Heart right ventricle (tissue), 16 donors: ENCODE measurements around the gene GALNT13. TPM values are rescaled to one million over a fixed set of nuclear protein-coding genes. Genes with fewer than 3 reads are reported as not detected.

ENCODE experiments used
- ATAC-seq, 8 donors: fragments of 200-7000 bp; cut with Tn5 transposase; one replicate each; pipeline ENCODE4 v1.9.1; 2020; ENCODE audit warnings: mild to moderate bottlenecking in 8 of 8, moderate library complexity in 8 of 8, moderate number of reproducible peaks in 1 of 8
- DNase-seq, 2 donors: peaks; one replicate each; pipeline ENCODE4 v3.0.0-alpha.2; 2020
- H3K27ac ChIP-seq, 10 donors: fragments of 200-600 bp; sonication (generic) in 2 of 10; one replicate each; pipeline versions ENCODE4 v1.5.0 to v1.8.0; 2020 to 2022; ENCODE audit warnings: mild to moderate bottlenecking in 3 of 10
- H3K27me3 ChIP-seq, 7 donors: fragments of 200-600 bp; one replicate each; pipeline ENCODE4 v1.8.0; 2021 to 2022; ENCODE audit warnings: mild to moderate bottlenecking in 2 of 7
- H3K36me3 ChIP-seq, 9 donors: fragments of 200-600 bp; sonication (generic) in 1 of 9; one replicate each; pipeline versions ENCODE4 v1.5.0 to v1.8.0; 2020 to 2022; ENCODE audit warnings: mild to moderate bottlenecking in 2 of 9
- H3K4me1 ChIP-seq, 9 donors: fragments of 200-600 bp; sonication (generic) in 1 of 9; one replicate each; pipeline versions ENCODE4 v1.5.0 to v1.8.0; 2020 to 2022; ENCODE audit warnings: mild to moderate bottlenecking in 4 of 9
- H3K4me3 ChIP-seq, 10 donors: fragments of 200-600 bp; sonication (generic) in 2 of 10; one replicate each; pipeline versions ENCODE4 v1.5.0 to v1.8.0; 2020 to 2022; ENCODE audit warnings: mild to moderate bottlenecking in 7 of 10, moderate library complexity in 2 of 10
- H3K9me3 ChIP-seq, 11 donors: fragments of 200-600 bp in 10 of 11; sonication (generic) in 2 of 11; one replicate each; pipeline versions ENCODE4 v1.5.0 to v1.8.0; 2013 to 2022; ENCODE audit warnings: mild to moderate bottlenecking in 2 of 11, control low read depth in 1 of 11, moderate library complexity in 1 of 11
- CTCF ChIP-seq, 9 donors: fragments of 200-600 bp; sonication (generic) in 2 of 9; IDR thresholded peaks; one replicate each; pipeline versions ENCODE4 v1.5.0 to v1.8.0; 2021 to 2022; ENCODE audit warnings: antibody characterized with exemption in 9 of 9, mild to moderate bottlenecking in 5 of 9, moderate library complexity in 1 of 9
- WGBS, 2 donors: extraction: QIAGEN DNeasy Blood & Tissue Kit; methylation state at CpG; one replicate each; pipeline ENCODE4 v1.1.7; 2013; ENCODE audit warnings: inconsistent platforms in 1 of 2; 5-methylcytosine and 5-hydroxymethylcytosine counted together
- intact Hi-C, 10 donors: fragments of 100-400 bp; cut with DNase I; formaldehyde crosslinking; loops; one replicate each; pipeline versions ENCODE4 v1.11.1 to v1.14.2; 2022
- polyA plus RNA-seq, 2 donors: library from polyadenylated mRNA; stranded (reverse); fragments of 200-250 nt; gene quantifications; one replicate each; pipeline ENCODE4 v1.2.3, GENCODE V29; 2013
- total RNA-seq, 10 donors: library from RNA; stranded (reverse); fragmentation: NEBNext Ultra II Directional in 3 of 10; extraction: Animal tissue kit (Norgen Biotek cat#: 25700) in 3 of 10; gene quantifications; one replicate each; pipeline versions ENCODE4 v1.2.1 to v1.2.4, GENCODE V29; 2021 to 2023
- donor health status: Arrhythmogenic right ventricular cardiomyopathy.
- donor health status: ischemic (EF 13 %, LVEDD 7.1; RV severe dilation, severe dysfunction).
- donor health status: healthy with polysubstance abuse.
- donor health status: DM: no; HTN: yes; CAD: no.
- donor health status: DM: no; HTN: no; CAD: no.
- donor health status: ischemic (EF 25% LVEDD 6.9; RV normal size, moderate dysfunction).
- donor health status: ischemic (EF 25% LVEDD 5.7; RV mildly dilated, moderate dysfunction).
- donor health status: healthy.
- donor health status: DM: yes; HTN: yes; CAD: no.
- donor health status: Ischemic cardiomyopathy.
- donor health status: ischemic (EF 35%, LVEDD 5.7; RV mildly dilated, moderate dysfunction).
- donor health status: nonischemic (EF 11% LVEDD 7.7; RV severe dilation, severe dysfunction).
- donor health status: DM: yes; HTN: yes; CAD: no.
- donor health status: PGD.
- donor health status: ischemic (EF 29% LVEDD 5.4; RV normal size, mild dysfunction).
- donor health status: nonischemic (EF 23%, LVEDD 6.1; RV moderate dilation, normal function).

The GALNT13 gene
- total and polyA plus RNA-seq, 12 donors, result 0.01 to 0.30 (median 0.05) TPM; not detected in 9

GRCh38 chr2:154244932-154245331, 373.2 kb downstream of the GALNT13 start:
- H3K27me3 ChIP-seq, result no peaks in the 10 kb centered on the region

GRCh38 chr2:154247503-154247902, 375.8 kb downstream of the GALNT13 start:
- intact Hi-C loops, result no loop called here
- Histone ChIP-seq H3K36me3 (no peaks in the 10 kb centered on the region), H3K4me3 (no peak overlapping the region), H3K4me1 (no peaks in the 10 kb centered on the region), H3K27me3 (no peaks in the 10 kb centered on the region), H3K27ac (no peak overlapping the region), H3K9me3 (no peaks in the 10 kb centered on the region)
- DNase-seq (no peak), ATAC-seq (no peak)
- 64 to 77% methylated on average over 3 of the region's 3 CpGs for WGBS, 2 donors
- TF ChIP-seq CTCF (IDR thresholded peaks at IDR 0.05), result no peak

More at GRCh38 chr2:154244932-154245331, 373.2 kb downstream of the GALNT13 start:
- no peaks in the 10 kb centered on the region for H3K9me3 ChIP-seq
- ATAC-seq (no peak), DNase-seq (no peak)
- intact Hi-C loops, result no loop called here
- H3K27ac ChIP-seq, result no peak overlapping the region
- no peak overlapping the region for H3K4me3 ChIP-seq
- TF ChIP-seq CTCF (IDR thresholded peaks at IDR 0.05), result no peak
- no peaks in the 10 kb centered on the region for H3K36me3 ChIP-seq
- no peaks in the 10 kb centered on the region for H3K4me1 ChIP-seq
- WGBS, 2 donors, result 79 to 84% methylated on average over 3 of the region's 3 CpGs

- Histone ChIP-seq H3K27ac (no peak overlapping the region), H3K9me3 (peaks cover 0 to 4% (median 0%) of the 10 kb centered on the region in 11 donors), H3K4me1 (no peaks in the 10 kb centered on the region), H3K27me3 (no peaks in the 10 kb centered on the region), H3K36me3 (no peaks in the 10 kb centered on the region), H3K4me3 (no peak overlapping the region)
- DNase-seq (no peak), ATAC-seq (no peak)
- intact Hi-C loops, result no loop called here
- no peak for TF ChIP-seq CTCF (IDR thresholded peaks at IDR 0.05)
- 85 to 87% methylated on average over 1 of the region's 1 CpG for WGBS, 2 donors
These were observed 384.4 kb downstream of the GALNT13 start for GRCh38 chr2:154256136-154256535.

GRCh38 chr2:154259030-154259429, 387.3 kb downstream of the GALNT13 start:
- no peak for DNase-seq
- no peak for TF ChIP-seq CTCF (IDR thresholded peaks at IDR 0.05)
- Histone ChIP-seq H3K9me3 (peaks cover 0 to 2% (median 0%) of the 10 kb centered on the region in 11 donors), H3K27ac (no peak overlapping the region), H3K36me3 (no peaks in the 10 kb centered on the region), H3K4me1 (no peaks in the 10 kb centered on the region), H3K4me3 (no peak overlapping the region), H3K27me3 (no peaks in the 10 kb centered on the region)
- no peak for ATAC-seq
- WGBS, 2 donors, result 82 to 85% methylated on average over 1 of the region's 1 CpG
- intact Hi-C loops, result no loop called here
